SU-DHL-6 (cell line): ENCODE measurements around the gene SLC45A1.

ENCODE experiments used
- CTCF ChIP-seq: fragments of 200-600 bp; sonication (generic); IDR thresholded peaks from one replicate; pipeline ENCODE4 v1.5.1; 2017; ENCODE audit warnings: antibody characterized with exemption, mild to moderate bottlenecking, low read length, moderate library complexity; ENCODE audit not compliant: insufficient read depth, poor library complexity, severe bottlenecking
- EZH2phosphoT487 ChIP-seq: fragments of 200-600 bp; sonication (generic), shearing (Covaris generic); conservative IDR thresholded peaks from 2 replicates; pipeline ENCODE4 v1.6.1; 2018; ENCODE audit warnings: mild to moderate bottlenecking, antibody characterized with exemption, low read length, moderate library complexity, mixed read lengths

- TF ChIP-seq CTCF (no peak), EZH2phosphoT487 (no peak)
Measured at GRCh38 chr1:8312235-8313218, 5.4 kb upstream of the SLC45A1 start.
